Fibroblast of the conjunctiva (primary cell): ENCODE measurements around the gene PADI3.
"Not testable (repeated sequence)": the region's sequence is repeated elsewhere in the genome, so short reads cannot be mapped to it uniquely, and the experiment has no call there.

Source experiments
- DNase-seq: peaks from one replicate; pipeline ENCODE4 v3.0.0-alpha.2; 2010; ENCODE audit warnings: low read depth

PADI3 gene

GRCh38 chr1:17304151-17304825 lies 55.4 kb downstream of the PADI3 start:
- no peak for DNase-seq

GRCh38 chr1:17304826-17305175 lies 55.9 kb downstream of the PADI3 start:
- DNase-seq: no peak

GRCh38 chr1:17305576-17306095 lies 56.7 kb downstream of the PADI3 start:
- no peak for DNase-seq

- DNase-seq: no peak
These were observed 57.5 kb downstream of the PADI3 start for GRCh38 chr1:17306407-17306806.

GRCh38 chr1:17306921-17307320 lies 58.0 kb downstream of the PADI3 start:
- no peak for DNase-seq

- no peak for DNase-seq
These were observed 58.4 kb downstream of the PADI3 start for GRCh38 chr1:17307329-17307728.

- no peak for DNase-seq
These were observed 59.0 kb downstream of the PADI3 start, which contains the start of gene PADI4 for GRCh38 chr1:17307946-17308345. Gene PADI4, plus strand, starts transcription at chr1:17308197. Its CDS starts 26 bp downstream, at chr1:17308223.

- no peak for DNase-seq
These were observed 59.7 kb downstream of the PADI3 start for GRCh38 chr1:17308593-17308992.

- DNase-seq: no peak
These were observed 60.6 kb downstream of the PADI3 start for GRCh38 chr1:17309426-17310067.

- no peak for DNase-seq
These were observed 61.3 kb downstream of the PADI3 start for GRCh38 chr1:17310068-17310640.

GRCh38 chr1:17313530-17314309 lies 64.8 kb downstream of the PADI3 start:
- DNase-seq: no peak

- DNase-seq: no peak
These were observed 65.6 kb downstream of the PADI3 start for GRCh38 chr1:17314491-17314971.

GRCh38 chr1:17315542-17316130 lies 66.7 kb downstream of the PADI3 start:
- no peak for DNase-seq

- DNase-seq: no peak
These were observed 67.8 kb downstream of the PADI3 start for GRCh38 chr1:17316704-17317103.

GRCh38 chr1:17318262-17318661 lies 69.4 kb downstream of the PADI3 start:
- DNase-seq: no peak

GRCh38 chr1:17319561-17320350 lies 70.9 kb downstream of the PADI3 start:
- no peak for DNase-seq

GRCh38 chr1:17321857-17322390 lies 73.0 kb downstream of the PADI3 start:
- not testable (repeated sequence) for DNase-seq

- DNase-seq: no peak
These were observed 80.0 kb downstream of the PADI3 start for GRCh38 chr1:17328855-17329254.

- no peak for DNase-seq
These were observed 80.7 kb downstream of the PADI3 start for GRCh38 chr1:17329610-17330009.

GRCh38 chr1:17330856-17331255 lies 82.0 kb downstream of the PADI3 start:
- DNase-seq: no peak

GRCh38 chr1:17333081-17333480 lies 84.2 kb downstream of the PADI3 start:
- no peak for DNase-seq
